ENCODE measurements around the gene COMMD9. TPM values are rescaled to one million over a fixed set of nuclear protein-coding genes. Genes with fewer than 3 reads are reported as not detected.
"Not testable (repeated sequence)": the region's sequence is repeated elsewhere in the genome, so short reads cannot be mapped to it uniquely, and the experiment has no call there.

Gene COMMD9
- 35.8 and 39.8 TPM in 2 replicates for total RNA-seq

- intact Hi-C loops (cut with micrococcal nuclease): loop anchor here (1.0 to 5.0 kb wide), 2 partner anchors 221 to 342 kb away; partner anchors contain the start of gene TRAF6
- H3K27ac Mint-ChIP-seq: peak within 1 kb of the TSS; percentile 75
- peak within 1 kb of the TSS; percentile 88 for H3K4me3 Mint-ChIP-seq (ENCODE audit: low read depth)
- H3K36me3 Mint-ChIP-seq (ENCODE audit: low read depth): no peaks in the 10 kb centered on the region
- DNase-seq (ENCODE audit: low spot score): peak; percentile 92
- H3K4me1 Mint-ChIP-seq (ENCODE audit: low read depth): peaks cover 22% of the 10 kb centered on the region
- no peaks in the 10 kb centered on the region for H3K9me3 Mint-ChIP-seq
- H3K27me3 Mint-ChIP-seq (ENCODE audit: low read depth): no peaks in the 10 kb centered on the region
Observed at GRCh38 chr11:36289226-36289852, at the start of gene COMMD9. Gene COMMD9, minus strand, starts transcription at chr11:36289424. Its CDS starts 12 bp downstream, at chr11:36289412.

GRCh38 chr11:36333897-36334296 lies 44.7 kb upstream of the COMMD9 start:
- Mint-ChIP-seq H3K4me1 (ENCODE audit: low read depth) (peaks cover 1% of the 10 kb centered on the region), H3K36me3 (ENCODE audit: low read depth) (no peaks in the 10 kb centered on the region), H3K4me3 (ENCODE audit: low read depth) (no peak overlapping the region), H3K27me3 (ENCODE audit: low read depth) (peaks cover 20% of the 10 kb centered on the region), H3K27ac (no peak overlapping the region), H3K9me3 (no peaks in the 10 kb centered on the region)
- no peak for DNase-seq (ENCODE audit: low spot score)
- intact Hi-C loops (cut with micrococcal nuclease): no loop called here

DNA sequence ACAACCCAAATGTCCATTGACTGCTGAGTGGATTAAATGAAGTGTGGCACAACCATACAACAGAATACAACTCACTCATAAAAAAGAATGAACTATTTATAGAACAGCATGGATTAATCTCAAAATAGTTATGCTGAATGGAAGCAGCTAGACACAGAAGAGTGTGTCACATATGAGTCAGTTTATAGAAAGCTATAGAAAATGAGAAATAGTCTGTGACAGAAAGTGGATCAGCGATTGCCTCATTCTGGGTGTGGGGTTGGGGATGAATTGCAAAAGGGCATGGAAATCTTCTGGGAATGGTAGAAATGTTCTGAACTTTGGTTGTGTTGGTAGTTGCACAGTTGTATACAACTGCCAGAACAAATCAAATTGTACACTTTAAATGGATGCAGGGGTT lies 44.2 kb upstream of the COMMD9 start:
- Mint-ChIP-seq H3K4me3 (ENCODE audit: low read depth) (no peak overlapping the region), H3K27ac (no peak overlapping the region), H3K36me3 (ENCODE audit: low read depth) (no peaks in the 10 kb centered on the region), H3K27me3 (ENCODE audit: low read depth) (peaks cover 19% of the 10 kb centered on the region), H3K9me3 (no peaks in the 10 kb centered on the region), H3K4me1 (ENCODE audit: low read depth) (peaks cover 1% of the 10 kb centered on the region)
- DNase-seq (ENCODE audit: low spot score): no peak
- intact Hi-C loops (cut with micrococcal nuclease): no loop called here

GRCh38 chr11:36330411-36330810 lies 41.2 kb upstream of the COMMD9 start:
- Mint-ChIP-seq H3K36me3 (ENCODE audit: low read depth) (no peaks in the 10 kb centered on the region), H3K9me3 (no peaks in the 10 kb centered on the region), H3K27ac (no peak overlapping the region), H3K27me3 (ENCODE audit: low read depth) (peaks cover 17% of the 10 kb centered on the region), H3K4me3 (ENCODE audit: low read depth) (no peak overlapping the region), H3K4me1 (ENCODE audit: low read depth) (peaks cover 1% of the 10 kb centered on the region)
- DNase-seq (ENCODE audit: low spot score): no peak
- intact Hi-C loops (cut with micrococcal nuclease): no loop called here

DNA sequence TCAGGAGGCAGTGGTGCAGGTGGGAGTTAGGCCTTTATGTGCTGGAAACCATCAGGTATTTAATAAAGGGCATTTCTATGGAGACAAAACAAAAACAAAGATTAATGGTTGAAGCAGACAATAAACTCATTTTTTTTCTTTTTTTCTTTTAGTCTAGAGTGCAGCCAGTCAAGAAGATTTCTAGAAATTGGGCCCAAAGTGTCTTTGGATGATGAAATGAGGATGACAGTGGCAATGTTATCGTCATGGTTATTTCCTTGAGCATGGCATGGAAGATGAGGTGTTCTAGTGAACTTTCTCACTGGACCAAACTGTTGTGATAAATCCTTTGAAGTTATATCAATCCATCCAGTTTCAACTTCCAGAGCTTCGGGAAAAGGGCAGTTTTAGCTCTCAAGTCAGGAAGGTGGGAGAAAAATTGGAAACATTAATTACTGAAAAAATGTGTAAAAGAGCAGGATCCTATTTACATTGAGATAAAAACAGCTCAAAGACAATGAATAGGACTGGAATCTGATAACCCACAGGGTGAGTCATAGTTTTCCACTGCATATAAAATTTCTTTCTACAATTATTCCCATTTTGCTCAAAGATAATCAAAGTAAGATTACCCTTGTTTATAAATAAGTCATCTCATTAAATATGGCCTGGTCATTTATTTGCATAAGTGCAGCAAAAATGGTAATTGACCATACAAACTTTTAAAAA lies 39.9 kb upstream of the COMMD9 start:
- Mint-ChIP-seq H3K9me3 (no peaks in the 10 kb centered on the region), H3K4me1 (ENCODE audit: low read depth) (peaks cover 1% of the 10 kb centered on the region), H3K27me3 (ENCODE audit: low read depth) (peaks cover 14% of the 10 kb centered on the region), H3K36me3 (ENCODE audit: low read depth) (no peaks in the 10 kb centered on the region), H3K27ac (no peak overlapping the region), H3K4me3 (ENCODE audit: low read depth) (no peak overlapping the region)
- intact Hi-C loops (cut with micrococcal nuclease): no loop called here
- DNase-seq (ENCODE audit: low spot score): no peak

DNA sequence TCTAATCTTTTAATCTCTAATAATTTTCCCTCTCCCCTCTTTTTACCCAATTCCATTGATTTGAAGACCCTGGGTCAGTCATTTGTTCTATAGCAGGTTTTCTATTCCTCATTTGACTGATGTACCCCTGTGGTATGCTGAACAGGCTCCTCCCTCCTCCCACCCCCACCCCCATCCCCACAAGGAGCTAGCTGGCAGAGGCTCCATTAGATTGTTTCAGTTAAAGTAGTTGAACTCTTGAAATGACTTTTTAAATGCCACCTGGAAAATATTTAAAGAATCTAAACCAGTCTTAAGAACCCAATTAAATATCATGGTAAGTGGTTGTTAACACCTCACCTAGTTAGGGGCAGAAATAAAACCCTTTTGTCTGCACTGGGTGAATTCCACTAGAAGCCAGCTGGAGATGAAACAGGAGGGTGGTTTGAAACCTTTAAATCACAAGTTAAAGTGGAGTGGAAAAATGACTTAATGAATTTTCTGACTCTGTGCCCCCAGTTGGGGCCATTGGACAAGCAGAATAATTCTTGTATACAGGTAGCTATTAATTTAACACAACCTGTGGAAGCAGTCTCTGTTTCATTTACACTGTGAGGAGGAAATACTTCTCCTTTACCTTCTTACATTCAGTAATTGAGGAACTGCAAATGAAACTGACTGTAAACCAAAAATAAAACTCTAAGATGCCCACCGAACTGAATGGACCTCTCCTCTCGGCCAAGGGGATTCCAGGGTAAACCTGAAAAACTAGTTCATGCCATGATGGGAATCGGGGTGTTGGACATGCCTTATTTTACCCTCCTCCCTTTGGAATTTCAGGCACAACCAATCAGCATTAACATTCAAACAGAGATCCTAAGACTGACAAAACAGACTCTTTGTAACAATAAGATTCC lies 37.5 kb upstream of the COMMD9 start:
- Mint-ChIP-seq H3K4me1 (ENCODE audit: low read depth) (no peaks in the 10 kb centered on the region), H3K9me3 (no peaks in the 10 kb centered on the region), H3K36me3 (ENCODE audit: low read depth) (no peaks in the 10 kb centered on the region), H3K4me3 (ENCODE audit: low read depth) (no peak overlapping the region), H3K27ac (no peak overlapping the region), H3K27me3 (ENCODE audit: low read depth) (peaks cover 8% of the 10 kb centered on the region)
- no peak for DNase-seq (ENCODE audit: low spot score)
- intact Hi-C loops (cut with micrococcal nuclease): no loop called here

DNA sequence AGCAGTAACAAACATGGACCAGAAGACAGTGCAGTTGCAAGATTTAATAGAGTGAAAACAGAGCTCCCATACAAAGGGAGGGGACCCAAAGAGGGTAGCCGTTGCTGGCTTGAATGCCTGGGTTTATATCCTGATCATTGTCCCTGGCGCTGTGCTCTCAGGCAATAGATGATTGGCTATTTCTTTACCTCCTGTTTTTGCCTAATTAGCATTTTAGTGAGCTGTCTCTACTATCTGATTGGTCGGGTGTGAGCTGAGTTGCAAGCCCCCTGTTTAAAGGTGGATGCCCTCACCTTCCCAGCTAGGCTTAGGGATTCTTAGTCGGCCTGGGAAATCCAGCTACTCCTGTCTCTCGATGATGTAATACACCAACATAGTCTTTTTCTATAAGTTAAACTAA lies 36.2 kb upstream of the COMMD9 start:
- H3K9me3 Mint-ChIP-seq; intact Hi-C loops (cut with micrococcal nuclease); H3K36me3 Mint-ChIP-seq (ENCODE audit: low read depth): not testable (repeated sequence)

GRCh38 chr11:36324956-36325355 lies 35.7 kb upstream of the COMMD9 start:
- H3K36me3 Mint-ChIP-seq (ENCODE audit: low read depth); intact Hi-C loops (cut with micrococcal nuclease); H3K9me3 Mint-ChIP-seq; H3K4me1 Mint-ChIP-seq (ENCODE audit: low read depth); H3K4me3 Mint-ChIP-seq (ENCODE audit: low read depth); H3K27ac Mint-ChIP-seq; DNase-seq (ENCODE audit: low spot score): not testable (repeated sequence)
- H3K27me3 Mint-ChIP-seq (ENCODE audit: low read depth): peaks cover 10% of the 10 kb centered on the region

More for the DNA sequence above, 36.2 kb upstream of the COMMD9 start:
- H3K4me1 Mint-ChIP-seq (ENCODE audit: low read depth); H3K4me3 Mint-ChIP-seq (ENCODE audit: low read depth); H3K27ac Mint-ChIP-seq; H3K27me3 Mint-ChIP-seq (ENCODE audit: low read depth); DNase-seq (ENCODE audit: low spot score): not testable (repeated sequence)

GRCh38 chr11:36317992-36318391 lies 28.8 kb upstream of the COMMD9 start:
- Mint-ChIP-seq H3K27me3 (ENCODE audit: low read depth) (peaks cover 27% of the 10 kb centered on the region), H3K9me3 (no peaks in the 10 kb centered on the region), H3K27ac (no peak overlapping the region), H3K4me1 (ENCODE audit: low read depth) (no peaks in the 10 kb centered on the region), H3K4me3 (ENCODE audit: low read depth) (no peak overlapping the region), H3K36me3 (ENCODE audit: low read depth) (no peaks in the 10 kb centered on the region)
- no peak for DNase-seq (ENCODE audit: low spot score)
- intact Hi-C loops (cut with micrococcal nuclease): no loop called here

DNA sequence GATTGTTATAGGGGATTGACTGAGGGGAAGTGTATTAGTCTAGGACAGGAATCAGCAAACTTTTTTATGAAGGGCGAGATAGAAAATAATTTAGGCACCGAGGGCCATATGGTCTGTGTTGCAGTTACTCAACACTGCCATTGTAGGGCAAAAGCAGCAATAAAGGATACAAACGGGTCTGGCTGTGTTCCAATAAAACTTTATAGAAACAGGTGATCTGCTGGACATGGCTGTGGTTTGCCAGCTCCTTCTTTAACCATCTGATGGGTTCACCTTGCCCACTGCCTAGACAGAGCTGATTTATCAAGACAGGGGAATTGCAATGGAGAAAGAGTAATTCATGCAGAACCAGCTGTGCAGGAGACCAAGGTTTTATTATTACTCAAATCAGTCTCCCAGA lies 26.8 kb upstream of the COMMD9 start:
- Mint-ChIP-seq H3K4me1 (ENCODE audit: low read depth) (no peaks in the 10 kb centered on the region), H3K9me3 (no peaks in the 10 kb centered on the region), H3K4me3 (ENCODE audit: low read depth) (no peak overlapping the region), H3K36me3 (ENCODE audit: low read depth) (no peaks in the 10 kb centered on the region), H3K27me3 (ENCODE audit: low read depth) (peaks cover 34% of the 10 kb centered on the region), H3K27ac (no peak overlapping the region)
- no peak for DNase-seq (ENCODE audit: low spot score)
- intact Hi-C loops (cut with micrococcal nuclease): no loop called here

- H3K27me3 Mint-ChIP-seq (ENCODE audit: low read depth): peaks cover 32% of the 10 kb centered on the region
- H3K36me3 Mint-ChIP-seq (ENCODE audit: low read depth): no peaks in the 10 kb centered on the region
- H3K27ac Mint-ChIP-seq: no peak overlapping the region
- H3K4me1 Mint-ChIP-seq (ENCODE audit: low read depth): no peaks in the 10 kb centered on the region
- intact Hi-C loops (cut with micrococcal nuclease): no loop called here
- no peak overlapping the region for H3K4me3 Mint-ChIP-seq (ENCODE audit: low read depth)
- DNase-seq (ENCODE audit: low spot score): no peak
- no peaks in the 10 kb centered on the region for H3K9me3 Mint-ChIP-seq
Observed at GRCh38 chr11:36314434-36314767, 25.2 kb upstream of the COMMD9 start.

- Mint-ChIP-seq H3K4me1 (ENCODE audit: low read depth) (no peaks in the 10 kb centered on the region), H3K27ac (no peak overlapping the region), H3K9me3 (no peaks in the 10 kb centered on the region), H3K4me3 (ENCODE audit: low read depth) (no peak overlapping the region), H3K27me3 (ENCODE audit: low read depth) (peaks cover 32% of the 10 kb centered on the region), H3K36me3 (ENCODE audit: low read depth) (no peaks in the 10 kb centered on the region)
- intact Hi-C loops (cut with micrococcal nuclease): no loop called here
- DNase-seq (ENCODE audit: low spot score): no peak
Observed at GRCh38 chr11:36313750-36314433, 24.7 kb upstream of the COMMD9 start.

All from activated T-helper 2 cell treated with anti-CD3 and anti-CD28 coated beads, Interferon-gamma antibody, Interleukin-2, Interleukin-4, amounts not matched to agents 10 μg/mL and 5 μg/mL and 100 μg/mL, durations not matched to agents 14 hours and 24 hours and 36 hours (primary cell).